HEK293T (cell line): ENCODE measurements around the gene SEPTIN5.

Experiments
- BHLHE40 ChIP-seq: fragments of 450-650 bp; IDR thresholded peaks from 2 replicates; pipeline ENCODE4 v1.6.1; 2016; ENCODE audit warnings: mild to moderate bottlenecking, moderate library complexity, borderline replicate concordance
- ELF4 ChIP-seq: fragments of 450-650 bp; IDR thresholded peaks from 2 replicates; pipeline ENCODE4 v1.6.1; 2017; ENCODE audit warnings: antibody characterized with exemption
- FOXK2 ChIP-seq: fragments of 450-650 bp; IDR thresholded peaks from 2 replicates; pipeline ENCODE4 v1.6.1; 2016; ENCODE audit warnings: mild to moderate bottlenecking
- FOXM1 ChIP-seq: fragments of 450-650 bp; IDR thresholded peaks from 2 replicates; pipeline ENCODE4 v1.6.1; 2017; ENCODE audit warnings: mild to moderate bottlenecking, borderline replicate concordance
- NFRKB ChIP-seq: fragments of 450-650 bp; IDR thresholded peaks from 2 replicates; pipeline ENCODE4 v1.6.1; 2016; ENCODE audit warnings: mild to moderate bottlenecking, moderate library complexity
- SP1 ChIP-seq: fragments of 450-650 bp; IDR thresholded peaks from 2 replicates; pipeline ENCODE4 v1.6.1; 2017
- SUZ12 ChIP-seq: fragments of 450-650 bp; IDR thresholded peaks from 2 replicates; pipeline ENCODE4 v1.6.1; 2016; ENCODE audit warnings: mild to moderate bottlenecking
- ZNF384 ChIP-seq: fragments of 450-650 bp; IDR thresholded peaks from 2 replicates; pipeline ENCODE4 v1.6.1; 2016

GRCh38 chr22:19717181-19717580, 2.9 kb downstream of the SEPTIN5 start:
- TF ChIP-seq FOXM1 (no peak), ELF4 (no peak), SP1 (no peak), ZNF384 (no peak), BHLHE40 (no peak), NFRKB (no peak), SUZ12 (no peak), FOXK2 (no peak)
